BE2C (cell line): Measurements from ENCODE around the gene GASK1A. TPM values are rescaled to one million over a fixed set of nuclear protein-coding genes. Genes with fewer than 3 reads are reported as not detected.

Experiments
- DNase-seq: peaks from one replicate; pipeline ENCODE4 v3.0.0-alpha.2; 2020
- H3K27me3 ChIP-seq: fragments of 250-450 bp; sonication (Bioruptor Pico); 2 replicates; pipeline ENCODE4 v1.5.1; 2020; ENCODE audit warnings: mild to moderate bottlenecking
- H3K36me3 ChIP-seq: fragments of 250-450 bp; sonication (Bioruptor Pico); 2 replicates; pipeline ENCODE4 v1.5.1; 2020; ENCODE audit warnings: mild to moderate bottlenecking
- H3K4me1 ChIP-seq: fragments of 250-450 bp; sonication (Bioruptor Pico); 2 replicates; pipeline ENCODE4 v1.5.1; 2020
- H3K4me3 ChIP-seq: 2 replicates; pipeline ENCODE4 v1.5.1; 2011; ENCODE audit warnings: low read depth, low read length
- H3K9me3 ChIP-seq: fragments of 250-450 bp; sonication (Bioruptor Pico); 2 replicates; pipeline ENCODE4 v1.5.1; 2020
- polyA plus RNA-seq: library from polyadenylated mRNA; unstranded; fragments of >200 nt; gene quantifications from one replicate; pipeline ENCODE4 v1.2.1, GENCODE V29; 2012; ENCODE audit warnings: low read depth, missing spikeins; ENCODE audit not compliant: insufficient read length, insufficient read depth
- TF ChIP-seq, protein P1 (sequence below): IDR thresholded peaks from 2 replicates; pipeline ENCODE4 v1.5.1; 2012; ENCODE audit warnings: mild to moderate bottlenecking, low read depth, low read length

The GASK1A gene
- not detected for polyA plus RNA-seq

DNA sequence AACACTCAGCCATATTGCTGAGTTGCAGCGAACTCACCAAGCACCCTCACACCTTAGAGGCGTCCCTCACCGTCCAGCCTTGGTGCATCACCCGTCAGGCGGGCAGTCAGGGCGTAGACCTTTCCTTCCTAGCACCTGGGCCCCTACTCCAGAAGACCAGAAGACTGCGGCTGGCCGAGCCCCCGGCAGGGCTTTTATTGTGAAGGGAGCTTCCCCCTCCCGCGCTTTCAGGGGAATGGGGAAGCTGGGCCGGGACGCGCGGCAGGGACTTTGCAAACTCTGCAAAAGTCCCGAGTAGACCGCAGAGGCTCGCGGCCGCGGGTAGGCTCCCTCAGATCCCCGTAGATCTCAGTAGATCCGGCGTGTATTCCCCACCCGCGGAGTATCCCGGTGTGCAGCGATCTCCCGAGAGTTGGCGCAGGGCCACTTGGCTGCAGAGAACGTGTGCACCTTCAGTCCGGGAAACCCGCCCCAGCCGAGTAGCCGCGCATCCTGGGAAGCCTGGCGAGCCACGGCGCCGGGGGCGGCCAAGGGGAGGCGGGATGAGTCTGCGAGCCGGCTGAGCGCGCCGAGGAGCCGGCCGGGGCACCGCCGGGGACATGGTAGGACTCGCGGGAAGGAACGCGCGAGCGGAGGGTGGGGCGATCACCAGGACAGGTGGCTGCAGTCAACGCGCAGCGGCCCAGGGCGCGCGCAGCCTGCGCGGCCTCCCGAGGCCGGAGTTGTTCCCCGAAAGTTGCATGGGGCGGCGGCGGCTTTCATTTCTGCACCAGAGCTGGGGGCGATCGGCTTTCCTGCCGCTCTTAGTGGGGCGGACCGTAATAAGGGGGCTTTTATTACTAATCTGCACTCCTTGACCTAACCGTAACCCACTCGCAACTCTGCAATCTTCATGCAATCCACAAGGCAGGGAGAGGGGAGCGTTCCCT, at the start of gene GASK1A:
TSS of gene GASK1A (plus strand) at position 268 of the 929 bp plus-strand sequence. CDS start at position 600, 332 bp downstream.
- no peaks in the 10 kb centered on the region for H3K9me3 ChIP-seq
- H3K36me3 ChIP-seq = no peaks in the 10 kb centered on the region
- peak; percentile 20 for DNase-seq
- H3K4me1 ChIP-seq = no peaks in the 10 kb centered on the region
- peaks cover 17% of the 10 kb centered on the region; the same call in 1 of the 2 replicates for H3K27me3 ChIP-seq
- H3K4me3 ChIP-seq = peak within 1 kb of the TSS; percentile 34
- TF ChIP-seq, protein P1, sequence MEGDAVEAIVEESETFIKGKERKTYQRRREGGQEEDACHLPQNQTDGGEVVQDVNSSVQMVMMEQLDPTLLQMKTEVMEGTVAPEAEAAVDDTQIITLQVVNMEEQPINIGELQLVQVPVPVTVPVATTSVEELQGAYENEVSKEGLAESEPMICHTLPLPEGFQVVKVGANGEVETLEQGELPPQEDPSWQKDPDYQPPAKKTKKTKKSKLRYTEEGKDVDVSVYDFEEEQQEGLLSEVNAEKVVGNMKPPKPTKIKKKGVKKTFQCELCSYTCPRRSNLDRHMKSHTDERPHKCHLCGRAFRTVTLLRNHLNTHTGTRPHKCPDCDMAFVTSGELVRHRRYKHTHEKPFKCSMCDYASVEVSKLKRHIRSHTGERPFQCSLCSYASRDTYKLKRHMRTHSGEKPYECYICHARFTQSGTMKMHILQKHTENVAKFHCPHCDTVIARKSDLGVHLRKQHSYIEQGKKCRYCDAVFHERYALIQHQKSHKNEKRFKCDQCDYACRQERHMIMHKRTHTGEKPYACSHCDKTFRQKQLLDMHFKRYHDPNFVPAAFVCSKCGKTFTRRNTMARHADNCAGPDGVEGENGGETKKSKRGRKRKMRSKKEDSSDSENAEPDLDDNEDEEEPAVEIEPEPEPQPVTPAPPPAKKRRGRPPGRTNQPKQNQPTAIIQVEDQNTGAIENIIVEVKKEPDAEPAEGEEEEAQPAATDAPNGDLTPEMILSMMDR = no peak

DNA sequence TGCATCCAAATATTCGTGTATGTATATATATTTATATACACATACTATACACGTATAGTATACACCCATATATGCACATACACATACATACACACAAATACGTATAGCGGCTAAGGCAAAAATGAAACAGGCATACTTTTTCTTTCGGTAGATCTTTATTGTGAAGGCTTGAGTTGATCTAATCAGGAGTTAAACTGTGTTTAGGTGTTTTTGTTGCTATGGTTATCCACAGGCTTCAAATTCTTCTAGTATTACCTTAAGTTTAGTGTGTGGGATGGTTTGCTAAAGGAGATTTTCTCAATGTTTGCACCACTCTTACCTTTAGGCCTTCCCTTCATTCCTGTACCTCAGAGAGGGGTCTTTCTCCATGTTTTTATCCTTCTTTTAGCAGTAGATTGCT, 45.0 kb upstream of the GASK1A start:
- Histone ChIP-seq H3K9me3 (no peaks in the 10 kb centered on the region), H3K36me3 (no peaks in the 10 kb centered on the region), H3K4me3 (no peak overlapping the region), H3K4me1 (no peaks in the 10 kb centered on the region), H3K27me3 (no peaks in the 10 kb centered on the region)
- no peak for DNase-seq
- TF ChIP-seq, protein P1 = no peak

DNA sequence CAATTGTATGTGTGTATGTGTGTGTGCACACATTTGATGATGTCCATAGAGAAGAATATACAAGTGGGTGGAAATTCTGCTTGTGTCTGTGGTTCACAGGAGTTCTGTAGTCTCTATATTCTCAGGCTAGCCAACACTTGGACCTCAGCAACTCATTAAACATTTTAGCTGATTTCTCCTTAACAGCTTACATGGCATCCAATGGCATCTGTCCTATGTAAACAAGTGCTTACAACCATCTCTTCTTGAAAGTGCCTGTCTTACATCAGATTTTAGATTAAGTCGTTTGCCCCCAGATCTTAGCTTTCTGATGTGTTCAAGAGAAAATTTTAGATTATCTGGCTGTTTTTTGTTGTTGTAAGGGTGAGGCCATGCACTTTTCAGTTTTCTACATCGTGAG, 44.2 kb upstream of the GASK1A start:
- Histone ChIP-seq H3K27me3 (no peaks in the 10 kb centered on the region), H3K9me3 (no peaks in the 10 kb centered on the region), H3K36me3 (no peaks in the 10 kb centered on the region), H3K4me1 (no peaks in the 10 kb centered on the region), H3K4me3 (no peak overlapping the region)
- TF ChIP-seq, protein P1 = no peak
- DNase-seq = no peak

DNA sequence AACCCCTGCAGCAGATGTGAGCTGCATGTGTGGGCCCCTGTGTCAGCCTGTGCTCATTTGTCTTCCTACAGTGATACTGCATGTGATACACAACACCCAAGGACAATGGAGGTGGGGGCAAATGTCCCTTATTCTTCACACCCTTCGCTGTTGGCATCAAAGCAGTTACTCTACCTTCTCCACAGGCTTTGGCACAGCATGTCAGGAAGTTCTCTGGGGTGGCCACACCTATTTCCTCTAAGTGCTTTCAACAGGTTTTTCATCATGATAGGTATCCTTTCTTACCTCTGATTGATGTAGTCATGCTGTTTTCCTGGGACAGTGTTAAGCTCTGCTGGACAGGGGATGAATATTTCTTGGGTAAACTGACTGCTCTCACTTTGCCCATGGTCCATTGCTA, 43.6 kb upstream of the GASK1A start:
- Histone ChIP-seq H3K27me3 (no peaks in the 10 kb centered on the region), H3K36me3 (no peaks in the 10 kb centered on the region), H3K4me3 (no peak overlapping the region), H3K9me3 (no peaks in the 10 kb centered on the region), H3K4me1 (no peaks in the 10 kb centered on the region)
- TF ChIP-seq, protein P1 = no peak
- DNase-seq = no peak

DNA sequence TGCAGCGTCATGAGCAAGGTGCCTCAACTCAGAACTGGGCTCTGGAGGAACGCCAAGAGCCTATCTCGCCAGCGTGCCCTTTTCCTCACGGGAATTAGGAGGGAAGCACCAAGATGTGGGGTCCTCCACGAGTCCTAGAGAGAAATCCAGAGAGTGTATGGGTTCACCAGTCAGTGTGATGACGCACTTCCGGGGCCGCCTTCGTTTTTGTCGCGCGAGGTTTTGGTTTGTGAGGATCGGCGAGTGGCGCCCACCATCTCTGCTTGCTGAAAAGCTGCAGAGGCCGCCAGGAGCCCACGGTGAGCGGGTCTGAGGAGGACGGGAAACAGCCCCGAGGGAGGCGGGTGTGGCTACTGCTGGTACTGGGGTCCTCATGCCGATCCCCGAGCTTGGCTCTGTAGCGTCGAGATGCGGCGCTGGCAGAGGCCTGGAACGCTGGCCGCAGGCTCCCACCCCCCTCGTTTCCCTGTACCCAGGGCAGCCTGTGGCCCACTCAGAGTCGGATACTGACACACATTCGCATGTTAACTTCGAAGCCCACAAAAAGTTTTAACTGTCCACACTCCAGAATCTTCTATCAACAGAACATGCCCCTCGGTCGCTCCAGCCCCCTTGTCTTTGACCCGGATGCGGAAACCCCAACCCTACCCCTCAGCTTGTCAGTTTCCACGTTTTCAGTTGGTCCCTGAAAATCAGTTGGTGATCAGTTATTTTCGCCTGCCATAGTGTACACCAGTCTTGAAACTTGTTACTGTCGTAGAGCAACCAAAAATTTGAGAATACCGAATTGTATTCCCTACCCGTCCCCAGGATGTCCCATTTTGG, 42.7 kb upstream of the GASK1A start:
- Histone ChIP-seq H3K36me3 (no peaks in the 10 kb centered on the region), H3K4me3 (no peak overlapping the region), H3K4me1 (no peaks in the 10 kb centered on the region), H3K27me3 (no peaks in the 10 kb centered on the region), H3K9me3 (no peaks in the 10 kb centered on the region)
- TF ChIP-seq, protein P1 = no peak
- no peak for DNase-seq
